ENCODE results near the gene ZFPM1.

Gene ZFPM1

GRCh38 chr16:88548131-88548874 lies 95.2 kb downstream of the ZFPM1 start:
- DNase-seq, result no peak

- DNase-seq, result no peak
These were observed 95.9 kb downstream of the ZFPM1 start for GRCh38 chr16:88548985-88549384.

GRCh38 chr16:88549671-88550245 lies 96.7 kb downstream of the ZFPM1 start:
- DNase-seq, result no peak

- no peak for DNase-seq
These were observed 97.2 kb downstream of the ZFPM1 start for GRCh38 chr16:88550246-88550661.

- DNase-seq, result no peak
These were observed 99.1 kb downstream of the ZFPM1 start for GRCh38 chr16:88552166-88552565.

GRCh38 chr16:88552815-88553214 lies 99.7 kb downstream of the ZFPM1 start:
- no peak for DNase-seq

- DNase-seq, result no peak
These were observed 100.7 kb downstream of the ZFPM1 start for GRCh38 chr16:88553739-88554138.

GRCh38 chr16:88554711-88555264 lies 101.7 kb downstream of the ZFPM1 start:
- DNase-seq, result no peak

GRCh38 chr16:88556294-88556988 lies 103.4 kb downstream of the ZFPM1 start:
- DNase-seq, result no peak

GRCh38 chr16:88558457-88559442 lies 105.7 kb downstream of the ZFPM1 start:
- no peak for DNase-seq

GRCh38 chr16:88560714-88561484 lies 107.8 kb downstream of the ZFPM1 start:
- no peak for DNase-seq

- peak; percentile 45 to 64 for DNase-seq
These were observed 108.6 kb downstream of the ZFPM1 start for GRCh38 chr16:88561485-88562359.

- DNase-seq, result peak; percentile 76 to 82
These were observed 113.1 kb downstream of the ZFPM1 start for GRCh38 chr16:88566158-88566557.

GRCh38 chr16:88568710-88569613 lies 115.9 kb downstream of the ZFPM1 start:
- DNase-seq, result no peak

GRCh38 chr16:88569614-88569984 lies 116.5 kb downstream of the ZFPM1 start:
- DNase-seq, result no peak

GRCh38 chr16:88569985-88570690 lies 117.1 kb downstream of the ZFPM1 start, which contains the start of gene ZC3H18:
Gene ZC3H18, plus strand, starts transcription at chr16:88570403. Its CDS starts 6,721 bp downstream, at chr16:88577124.
- DNase-seq, result peak; percentile 99

- peak; percentile 53 to 54 for DNase-seq
These were observed 117.6 kb downstream of the ZFPM1 start for GRCh38 chr16:88570691-88571092.

- no peak for DNase-seq
These were observed 122.2 kb downstream of the ZFPM1 start for GRCh38 chr16:88575251-88575650.

GRCh38 chr16:88576307-88576706 lies 123.2 kb downstream of the ZFPM1 start:
- DNase-seq, result no peak
